Trophoblast cell (in vitro differentiated cells and primary cell): ENCODE data around the gene SYNPO2.

ENCODE experiments used
- DNase-seq, 2 donors: peaks; one replicate each; pipeline ENCODE4 v3.0.0-alpha.2; 2016
- H2AFZ ChIP-seq: 2 replicates; pipeline ENCODE4 v1.6.1; 2013; ENCODE audit warnings: low read length, moderate library complexity, mild to moderate bottlenecking; ENCODE audit not compliant: insufficient read depth, poor library complexity
- H2AK5ac ChIP-seq: 2 replicates; pipeline ENCODE4 v1.6.1; 2013; ENCODE audit warnings: mild to moderate bottlenecking, low read length
- H2BK120ac ChIP-seq: 2 replicates; pipeline ENCODE4 v1.6.1; 2013; ENCODE audit warnings: low read length, mild to moderate bottlenecking, moderate library complexity; ENCODE audit not compliant: insufficient read depth, poor library complexity
- H2BK12ac ChIP-seq: 2 replicates; pipeline ENCODE4 v1.6.1; 2013; ENCODE audit warnings: mild to moderate bottlenecking, low read length, moderate library complexity
- H2BK5ac ChIP-seq: 2 replicates; pipeline ENCODE4 v1.6.1; 2013; ENCODE audit warnings: low read length, low read depth, moderate library complexity, mild to moderate bottlenecking; ENCODE audit not compliant: poor library complexity
- H3K14ac ChIP-seq: 2 replicates; pipeline ENCODE4 v1.6.1; 2013; ENCODE audit warnings: mild to moderate bottlenecking, low read length
- H3K18ac ChIP-seq: 2 replicates; pipeline ENCODE4 v1.6.1; 2013; ENCODE audit warnings: mild to moderate bottlenecking, low read length
- H3K23ac ChIP-seq: 2 replicates; pipeline ENCODE4 v1.6.1; 2013; ENCODE audit warnings: low read length
- H3K27ac ChIP-seq: 2 replicates; pipeline ENCODE4 v1.5.1; 2013; ENCODE audit warnings: low read depth, mild to moderate bottlenecking, inconsistent platforms, low read length, moderate library complexity
- H3K27me3 ChIP-seq: 2 replicates; pipeline ENCODE4 v1.6.1; 2013; ENCODE audit warnings: inconsistent platforms, mild to moderate bottlenecking, low read length, moderate library complexity; ENCODE audit not compliant: insufficient read depth
- H3K36me3 ChIP-seq, 2 experiments: 1 replicate in 1 of 2; 2 replicates in 1 of 2; pipeline ENCODE4 v1.6.1; 2013; ENCODE audit warnings: low read length in 2 of 2, mild to moderate bottlenecking in 2 of 2, moderate library complexity in 1 of 2; ENCODE audit not compliant: insufficient read depth in 2 of 2, control insufficient read depth in 1 of 2
- H3K4ac ChIP-seq: 2 replicates; pipeline ENCODE4 v1.6.1; 2013; ENCODE audit warnings: low read depth, mild to moderate bottlenecking, low read length, moderate library complexity
- H3K4me1 ChIP-seq, 2 experiments: 1 replicate in 1 of 2; 2 replicates in 1 of 2; pipeline ENCODE4 v1.6.1; 2013; ENCODE audit warnings: low read length in 2 of 2, mild to moderate bottlenecking in 2 of 2, moderate library complexity in 1 of 2; ENCODE audit not compliant: insufficient read depth in 2 of 2, control insufficient read depth in 1 of 2
- H3K4me2 ChIP-seq: 2 replicates; pipeline ENCODE4 v1.6.1; 2013; ENCODE audit warnings: inconsistent platforms, mild to moderate bottlenecking, low read length, moderate library complexity
- H3K4me3 ChIP-seq: 2 replicates; pipeline ENCODE4 v1.5.1; 2013; ENCODE audit warnings: mild to moderate bottlenecking, low read depth, low read length, inconsistent platforms
- H3K79me1 ChIP-seq: one replicate; pipeline ENCODE4 v1.6.1; 2013; ENCODE audit warnings: low read length
- H3K79me2 ChIP-seq: 2 replicates; pipeline ENCODE4 v1.6.1; 2013; ENCODE audit warnings: low read length, mild to moderate bottlenecking; ENCODE audit not compliant: control insufficient read depth, insufficient read depth, poor library complexity
- H3K9ac ChIP-seq: 2 replicates; pipeline ENCODE4 v1.6.1; 2013; ENCODE audit warnings: mild to moderate bottlenecking, low read length
- H3K9me3 ChIP-seq: 2 replicates; pipeline ENCODE4 v1.6.1; 2013; ENCODE audit warnings: low read depth, mild to moderate bottlenecking, control low read depth, inconsistent platforms, low read length; ENCODE audit not compliant: insufficient read depth
- H4K12ac ChIP-seq: 2 replicates; pipeline ENCODE4 v1.6.1; 2013; ENCODE audit warnings: low read depth, mild to moderate bottlenecking, low read length, moderate library complexity
- H4K8ac ChIP-seq: 2 replicates; pipeline ENCODE4 v1.6.1; 2013; ENCODE audit warnings: low read depth, mild to moderate bottlenecking, low read length, moderate library complexity
- H4K91ac ChIP-seq: one replicate; pipeline ENCODE4 v1.6.1; 2013; ENCODE audit warnings: low read depth, mild to moderate bottlenecking, low read length, moderate library complexity
- WGBS: extraction: QIAGEN DNeasy Blood & Tissue Kit; methylation state at CpG from one replicate; pipeline ENCODE4 v1.1.7; 2013; ENCODE audit warnings: missing lambda C conversion rate; ENCODE audit not compliant: insufficient read length, insufficient coverage; ENCODE audit errors: extremely low coverage; 5-methylcytosine and 5-hydroxymethylcytosine counted together

SYNPO2 gene

GRCh38 chr4:118923891-118924290, 35.2 kb downstream of the SYNPO2 start:
- Histone ChIP-seq H3K18ac (no peak overlapping the region), H2BK120ac (no peak overlapping the region), H3K27me3 (no peaks in the 10 kb centered on the region), H3K9me3 (no peaks in the 10 kb centered on the region), H2BK5ac (no peak overlapping the region), H4K8ac (no peak overlapping the region), H3K4me3 (no peak overlapping the region), H2AFZ (no peak overlapping the region), H3K14ac (no peak overlapping the region), H3K4ac (no peak overlapping the region), H3K27ac (no peak overlapping the region), H2BK12ac (no peak overlapping the region), H3K79me2 (no peaks in the 10 kb centered on the region), H4K12ac (no peak overlapping the region), H3K4me1 (no peaks in the 10 kb centered on the region), H3K4me2 (no peak overlapping the region), H3K79me1 (no peaks in the 10 kb centered on the region), H3K23ac (no peak overlapping the region), H4K91ac (no peak overlapping the region), H3K9ac (no peak overlapping the region), H3K36me3 (no peaks in the 10 kb centered on the region), H2AK5ac (no peak overlapping the region)
- DNase-seq = no peak
- WGBS = no CpG with 5 or more reads among the region's 3 CpGs

GRCh38 chr4:118927974-118928373, 39.3 kb downstream of the SYNPO2 start:
- no peaks in the 10 kb centered on the region for H3K27me3 ChIP-seq
- no peak overlapping the region for H2BK120ac ChIP-seq
- H3K4me3 ChIP-seq = no peak overlapping the region
- H3K27ac ChIP-seq = no peak overlapping the region
- H2AFZ ChIP-seq = no peak overlapping the region
- H2AK5ac ChIP-seq = no peak overlapping the region
- no peak overlapping the region for H4K8ac ChIP-seq
- no peak overlapping the region for H3K9ac ChIP-seq
- H4K91ac ChIP-seq = no peak overlapping the region
- DNase-seq = no peak
- H3K18ac ChIP-seq = no peak overlapping the region
- peak overlapping the region; percentile 43 for H4K12ac ChIP-seq
- WGBS = no CpG with 5 or more reads among the region's 1 CpG
- H2BK5ac ChIP-seq = no peak overlapping the region
- H3K4ac ChIP-seq = no peak overlapping the region
- no peak overlapping the region for H3K14ac ChIP-seq
- no peak overlapping the region for H3K23ac ChIP-seq
- H3K79me1 ChIP-seq = no peaks in the 10 kb centered on the region
- no peaks in the 10 kb centered on the region for H3K79me2 ChIP-seq
- H3K4me1 ChIP-seq = no peaks in the 10 kb centered on the region
- H2BK12ac ChIP-seq = no peak overlapping the region
- no peaks in the 10 kb centered on the region for H3K9me3 ChIP-seq
- no peaks in the 10 kb centered on the region for H3K36me3 ChIP-seq
- H3K4me2 ChIP-seq = no peak overlapping the region

DNA sequence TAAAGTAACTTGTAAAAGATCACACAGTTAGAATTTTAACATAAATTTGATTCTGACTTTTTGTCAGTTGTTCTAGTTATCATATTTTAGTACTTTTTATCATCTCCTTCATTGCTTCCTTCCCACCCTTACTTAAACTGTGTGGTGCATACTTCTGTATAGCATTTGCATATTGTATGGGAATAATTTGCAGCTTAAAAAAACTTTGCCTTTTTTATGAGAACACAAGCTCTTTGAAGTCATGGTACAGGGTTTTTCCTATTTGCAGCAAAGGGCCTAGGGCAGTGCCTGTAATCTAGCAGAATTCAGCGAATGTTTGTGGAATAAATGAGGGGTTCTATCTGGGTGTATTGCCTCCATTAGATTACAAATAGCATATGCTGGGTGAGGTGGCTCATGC, 41.6 kb downstream of the SYNPO2 start:
- Histone ChIP-seq H3K9me3 (no peaks in the 10 kb centered on the region), H3K79me2 (no peaks in the 10 kb centered on the region), H2AFZ (no peak overlapping the region), H3K4me2 (no peak overlapping the region), H3K23ac (no peak overlapping the region), H2AK5ac (no peak overlapping the region), H3K36me3 (no peaks in the 10 kb centered on the region), H2BK5ac (no peak overlapping the region), H2BK12ac (no peak overlapping the region), H4K12ac (no peak overlapping the region), H3K4ac (no peak overlapping the region), H3K27me3 (no peaks in the 10 kb centered on the region), H2BK120ac (no peak overlapping the region), H3K9ac (no peak overlapping the region), H3K27ac (no peak overlapping the region), H3K79me1 (no peaks in the 10 kb centered on the region), H3K14ac (no peak overlapping the region), H4K91ac (no peak overlapping the region), H4K8ac (no peak overlapping the region), H3K18ac (no peak overlapping the region), H3K4me1 (no peaks in the 10 kb centered on the region), H3K4me3 (no peak overlapping the region)
- no CpG with 5 or more reads among the region's 1 CpG for WGBS
- no peak for DNase-seq

DNA sequence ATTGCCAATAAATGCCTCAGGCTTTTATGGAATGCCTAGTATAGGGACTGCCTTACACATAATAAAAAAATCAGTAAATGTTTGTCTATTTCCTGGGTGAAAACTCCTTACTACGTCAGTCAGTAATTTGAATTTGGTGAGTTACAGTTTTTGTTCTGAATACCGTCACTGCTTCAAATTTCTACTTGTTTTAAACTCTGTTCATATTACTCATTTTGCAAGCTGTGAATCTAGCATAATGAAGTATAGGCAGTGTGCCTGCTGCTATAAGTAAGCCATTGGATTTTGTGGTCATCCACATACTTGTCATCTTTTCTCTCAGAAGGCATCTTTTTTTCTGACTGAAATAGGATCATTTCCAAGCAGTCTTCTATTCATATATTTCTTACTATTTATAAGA, 43.1 kb downstream of the SYNPO2 start:
- Histone ChIP-seq H3K27ac (no peak overlapping the region), H3K4me1 (no peaks in the 10 kb centered on the region), H3K4me3 (no peak overlapping the region), H3K18ac (no peak overlapping the region), H4K12ac (no peak overlapping the region), H3K14ac (no peak overlapping the region), H4K91ac (no peak overlapping the region), H3K4ac (no peak overlapping the region), H3K9me3 (no peaks in the 10 kb centered on the region), H3K23ac (no peak overlapping the region), H2BK120ac (no peak overlapping the region), H2BK12ac (no peak overlapping the region), H2BK5ac (no peak overlapping the region), H2AK5ac (no peak overlapping the region), H2AFZ (no peak overlapping the region), H3K36me3 (no peaks in the 10 kb centered on the region), H3K27me3 (no peaks in the 10 kb centered on the region), H3K79me1 (no peaks in the 10 kb centered on the region), H3K79me2 (no peaks in the 10 kb centered on the region), H3K9ac (no peak overlapping the region), H3K4me2 (no peak overlapping the region), H4K8ac (no peak overlapping the region)
- WGBS = no CpG with 5 or more reads among the region's 2 CpGs
- no peak for DNase-seq
